GM10847 (cell line): Measurements from ENCODE around the gene GALNT2.

Experiments used
- POLR2A ChIP-seq: IDR thresholded peaks from 2 replicates; pipeline ENCODE4 v1.6.1; 2011; ENCODE audit not compliant: insufficient read length; ENCODE audit errors: extremely low read depth

The GALNT2 gene

GRCh38 chr1:230191079-230191804, 124.2 kb downstream of the GALNT2 start:
- TF ChIP-seq POLR2A = no peak

- TF ChIP-seq POLR2A = no peak
These were observed 124.8 kb downstream of the GALNT2 start for GRCh38 chr1:230191855-230192254.

GRCh38 chr1:230194525-230194924, 127.5 kb downstream of the GALNT2 start:
- TF ChIP-seq POLR2A = no peak

- TF ChIP-seq POLR2A = no peak
These were observed 128.2 kb downstream of the GALNT2 start for GRCh38 chr1:230195199-230195598.

- TF ChIP-seq POLR2A = no peak
These were observed 129.0 kb downstream of the GALNT2 start for GRCh38 chr1:230196077-230196476.

GRCh38 chr1:230197644-230198567, 130.9 kb downstream of the GALNT2 start:
- no peak for TF ChIP-seq POLR2A

GRCh38 chr1:230199034-230199433, 132.0 kb downstream of the GALNT2 start:
- TF ChIP-seq POLR2A = no peak

- TF ChIP-seq POLR2A = no peak
These were observed 132.5 kb downstream of the GALNT2 start for GRCh38 chr1:230199554-230199953.

GRCh38 chr1:230200276-230200675, 133.2 kb downstream of the GALNT2 start:
- TF ChIP-seq POLR2A = no peak

GRCh38 chr1:230201445-230201844, 134.4 kb downstream of the GALNT2 start:
- TF ChIP-seq POLR2A = no peak

- no peak for TF ChIP-seq POLR2A
These were observed 137.8 kb downstream of the GALNT2 start for GRCh38 chr1:230204842-230205241.

- no peak for TF ChIP-seq POLR2A
These were observed 138.7 kb downstream of the GALNT2 start for GRCh38 chr1:230205719-230206198.

GRCh38 chr1:230206207-230206606, 139.2 kb downstream of the GALNT2 start:
- TF ChIP-seq POLR2A = no peak

GRCh38 chr1:230206976-230207375, 139.9 kb downstream of the GALNT2 start:
- TF ChIP-seq POLR2A = no peak

GRCh38 chr1:230207598-230207997, 140.6 kb downstream of the GALNT2 start:
- TF ChIP-seq POLR2A = no peak
